ENCODE data around the gene TBCD. TPM values are rescaled to one million over a fixed set of nuclear protein-coding genes. Genes with fewer than 3 reads are reported as not detected.

TBCD gene
- total RNA-seq, result 66.8 and 72.7 TPM in 2 replicates

GRCh38 chr17:82751571-82752370 lies at the start of gene TBCD:
Gene TBCD (plus strand): TSS chr17:82752065. CDS start chr17:82752194, 129 bp downstream.

GRCh38 chr17:82716203-82717010 lies 35.5 kb upstream of the TBCD start, which contains the start of gene FN3KRP:
Gene FN3KRP (plus strand): TSS chr17:82716706. CDS start chr17:82716756, 50 bp downstream.

GRCh38 chr17:82734987-82735866 lies 16.6 kb upstream of the TBCD start, which contains the start of gene FN3K:
Gene FN3K (plus strand): TSS chr17:82735615. CDS start chr17:82735637, 22 bp downstream.

GRCh38 chr17:82839617-82840292 lies 87.9 kb downstream of the TBCD start, which contains the start of gene ZNF750:
Gene ZNF750 (minus strand): TSS chr17:82840022. CDS start chr17:82832454, 7,568 bp downstream.

Other genes with a start within 250 kb of the TBCD start
- gene FOXK2, start 232.3 kb upstream of the TBCD start, total RNA-seq, result 28.3 and 33.9 TPM in 2 replicates
- 70.3 and 73.1 TPM in 2 replicates for gene WDR45B, start 103.6 kb upstream of the TBCD start, total RNA-seq
- gene RAB40B, start 53.4 kb upstream of the TBCD start, total RNA-seq, result 2.7 and 9.4 TPM in 2 replicates
- gene FN3KRP, start 35.4 kb upstream of the TBCD start, total RNA-seq, result 28.9 TPM in 2 replicates
- gene FN3K, start 16.4 kb upstream of the TBCD start, total RNA-seq, result 2.1 and 2.5 TPM in 2 replicates
- gene ZNF750, start 88.0 kb downstream of the TBCD start, total RNA-seq, result not detected in 2 replicates

Measured in mammary microvascular endothelial cell (primary cell).